Cardiac muscle cell (in vitro differentiated cells and primary cell): ENCODE results near the gene MORF4L1. TPM values are rescaled to one million over a fixed set of nuclear protein-coding genes. Genes with fewer than 3 reads are reported as not detected.
"Not testable (repeated sequence)": the region's sequence is repeated elsewhere in the genome, so short reads cannot be mapped to it uniquely, and the experiment has no call there.

Source experiments
- DNase-seq, 2 donors: peaks; one replicate each; pipeline versions ENCODE4 v3.0.0 to v3.0.0-alpha.2; 2010 to 2017; ENCODE audit warnings: low read depth in 1 of 2, low spot score in 1 of 2
- H3K27ac ChIP-seq: fragments of 200-600 bp; sonication (generic); 2 replicates; pipeline ENCODE4 v1.5.1; 2016
- H3K27me3 ChIP-seq: fragments of 200-600 bp; sonication (generic); 2 replicates; pipeline ENCODE4 v1.6.0; 2016; ENCODE audit warnings: control low read depth
- H3K36me3 ChIP-seq: fragments of 200-600 bp; sonication (generic); 2 replicates; pipeline ENCODE4 v1.5.1; 2016; ENCODE audit warnings: control low read depth
- H3K4me1 ChIP-seq: fragments of 200-600 bp; sonication (generic); 2 replicates; pipeline ENCODE4 v1.8.1; 2017; ENCODE audit warnings: low read depth, mild to moderate bottlenecking, mixed run types
- H3K4me3 ChIP-seq: fragments of 200-600 bp; sonication (generic); 2 replicates; pipeline ENCODE4 v1.5.1; 2016; ENCODE audit warnings: mild to moderate bottlenecking
- H3K9me3 ChIP-seq: fragments of 200-600 bp; sonication (generic); 2 replicates; pipeline ENCODE4 v1.5.1; 2017; ENCODE audit warnings: low read depth, mild to moderate bottlenecking, control low read depth
- polyA plus RNA-seq: library from polyadenylated mRNA; unstranded; fragments of >200 nt; fragmentation: Nextera tagmentation; extraction: Ambion mirVana; gene quantifications from 2 replicates; pipeline ENCODE4 v1.2.1, GENCODE V29; 2016
- total RNA-seq: library from RNA; depleted of rRNA; stranded (reverse); fragments of >200 nt; gene quantifications from 2 replicates; pipeline ENCODE4 v1.2.3, GENCODE V29; 2016
- TF ChIP-seq, protein P1 (sequence below): IDR thresholded peaks from 2 replicates; pipeline ENCODE4 v1.5.1; 2012; ENCODE audit warnings: low read depth, mild to moderate bottlenecking, low read length

MORF4L1 gene
- total and polyA plus RNA-seq, 2 experiments from 2014 or later = 625 to 760 TPM

DNA sequence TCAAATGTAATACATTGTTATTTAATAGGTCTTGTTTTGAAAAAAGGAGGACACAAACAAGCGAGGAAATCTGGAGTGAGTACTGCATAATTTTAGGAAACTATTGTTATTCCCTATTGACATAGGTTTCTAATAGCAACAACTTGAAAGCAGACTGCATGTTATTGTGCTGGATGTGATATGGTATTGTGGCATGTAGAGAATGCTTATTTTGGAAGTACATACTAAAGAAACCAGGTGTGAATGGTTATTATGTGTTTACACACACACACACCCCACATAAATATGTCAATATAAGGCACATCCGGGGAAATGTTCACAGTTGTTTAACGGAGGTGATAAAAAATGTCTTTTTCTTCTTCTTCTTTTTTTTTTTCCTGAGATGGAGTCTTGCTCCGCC, 5.9 kb upstream of the MORF4L1 start:
- TF ChIP-seq, protein P1, sequence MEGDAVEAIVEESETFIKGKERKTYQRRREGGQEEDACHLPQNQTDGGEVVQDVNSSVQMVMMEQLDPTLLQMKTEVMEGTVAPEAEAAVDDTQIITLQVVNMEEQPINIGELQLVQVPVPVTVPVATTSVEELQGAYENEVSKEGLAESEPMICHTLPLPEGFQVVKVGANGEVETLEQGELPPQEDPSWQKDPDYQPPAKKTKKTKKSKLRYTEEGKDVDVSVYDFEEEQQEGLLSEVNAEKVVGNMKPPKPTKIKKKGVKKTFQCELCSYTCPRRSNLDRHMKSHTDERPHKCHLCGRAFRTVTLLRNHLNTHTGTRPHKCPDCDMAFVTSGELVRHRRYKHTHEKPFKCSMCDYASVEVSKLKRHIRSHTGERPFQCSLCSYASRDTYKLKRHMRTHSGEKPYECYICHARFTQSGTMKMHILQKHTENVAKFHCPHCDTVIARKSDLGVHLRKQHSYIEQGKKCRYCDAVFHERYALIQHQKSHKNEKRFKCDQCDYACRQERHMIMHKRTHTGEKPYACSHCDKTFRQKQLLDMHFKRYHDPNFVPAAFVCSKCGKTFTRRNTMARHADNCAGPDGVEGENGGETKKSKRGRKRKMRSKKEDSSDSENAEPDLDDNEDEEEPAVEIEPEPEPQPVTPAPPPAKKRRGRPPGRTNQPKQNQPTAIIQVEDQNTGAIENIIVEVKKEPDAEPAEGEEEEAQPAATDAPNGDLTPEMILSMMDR = no peak
- Histone ChIP-seq H3K27me3 (no peaks in the 10 kb centered on the region), H3K27ac (no peak overlapping the region), H3K4me3 (no peak overlapping the region), H3K36me3 (no peaks in the 10 kb centered on the region), H3K4me1 (no peaks in the 10 kb centered on the region), H3K9me3 (no peaks in the 10 kb centered on the region)
- no peak for DNase-seq

DNA sequence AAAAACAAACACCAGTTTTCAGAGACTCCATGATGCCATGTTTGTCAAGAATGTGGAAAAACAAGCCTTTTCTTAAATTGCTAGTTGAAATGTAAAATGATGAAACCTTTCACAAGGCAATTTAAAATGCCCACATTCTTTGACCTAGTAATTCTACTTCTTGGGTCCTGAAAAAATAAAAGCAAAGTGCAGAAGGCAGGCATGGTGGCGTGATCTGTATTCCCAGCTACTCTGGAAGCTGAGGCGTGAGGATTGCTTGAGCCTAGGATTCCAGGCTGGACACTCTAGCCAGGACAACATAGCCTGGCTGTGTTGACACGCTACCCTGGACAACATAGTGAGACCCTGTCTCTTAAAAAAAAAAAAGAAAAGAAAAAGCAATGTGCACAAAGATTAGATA, 4.3 kb upstream of the MORF4L1 start:
- Histone ChIP-seq H3K9me3 (no peaks in the 10 kb centered on the region), H3K27me3 (no peaks in the 10 kb centered on the region), H3K4me3 (no peak overlapping the region), H3K4me1 (no peaks in the 10 kb centered on the region), H3K36me3 (no peaks in the 10 kb centered on the region), H3K27ac (no peak overlapping the region)
- no peak for DNase-seq
- TF ChIP-seq, protein P1 = no peak

DNA sequence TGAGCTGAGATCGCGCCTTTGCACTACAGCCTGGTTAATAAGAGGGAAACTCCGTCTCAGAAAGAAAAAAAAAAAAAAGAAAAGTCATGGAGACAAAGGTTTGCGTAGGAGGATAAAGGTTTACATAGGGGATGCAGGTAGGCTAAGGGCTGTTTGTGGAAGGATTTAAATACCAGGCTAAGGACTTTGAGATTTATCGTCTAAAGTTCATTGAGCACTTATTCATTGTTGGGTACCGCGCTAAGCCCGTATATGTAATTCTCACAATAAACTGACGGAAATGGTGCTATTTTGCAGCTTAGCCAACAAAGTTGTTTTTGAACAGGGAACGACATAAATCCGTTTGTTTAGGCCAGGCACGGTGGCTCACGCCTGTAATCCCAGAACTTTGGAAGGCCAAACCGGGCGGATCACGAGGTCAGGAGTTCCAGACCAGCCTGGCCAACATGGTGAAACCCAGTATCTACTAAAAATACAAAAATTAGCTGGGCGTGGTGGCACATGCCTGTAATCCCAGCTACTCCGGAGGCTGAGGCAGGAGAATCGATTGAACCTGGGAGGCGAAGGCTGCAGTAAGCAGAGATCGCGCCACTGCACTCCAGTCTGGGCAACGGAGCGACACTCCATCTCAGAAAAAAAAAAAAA, 1.1 kb upstream of the MORF4L1 start:
- Histone ChIP-seq H3K4me1 (peaks cover 10% of the 10 kb centered on the region), H3K27ac (peak overlapping the region; percentile 99)
- not testable (repeated sequence) for H3K36me3 ChIP-seq, H3K9me3 ChIP-seq, DNase-seq, H3K4me3 ChIP-seq, H3K27me3 ChIP-seq

DNA sequence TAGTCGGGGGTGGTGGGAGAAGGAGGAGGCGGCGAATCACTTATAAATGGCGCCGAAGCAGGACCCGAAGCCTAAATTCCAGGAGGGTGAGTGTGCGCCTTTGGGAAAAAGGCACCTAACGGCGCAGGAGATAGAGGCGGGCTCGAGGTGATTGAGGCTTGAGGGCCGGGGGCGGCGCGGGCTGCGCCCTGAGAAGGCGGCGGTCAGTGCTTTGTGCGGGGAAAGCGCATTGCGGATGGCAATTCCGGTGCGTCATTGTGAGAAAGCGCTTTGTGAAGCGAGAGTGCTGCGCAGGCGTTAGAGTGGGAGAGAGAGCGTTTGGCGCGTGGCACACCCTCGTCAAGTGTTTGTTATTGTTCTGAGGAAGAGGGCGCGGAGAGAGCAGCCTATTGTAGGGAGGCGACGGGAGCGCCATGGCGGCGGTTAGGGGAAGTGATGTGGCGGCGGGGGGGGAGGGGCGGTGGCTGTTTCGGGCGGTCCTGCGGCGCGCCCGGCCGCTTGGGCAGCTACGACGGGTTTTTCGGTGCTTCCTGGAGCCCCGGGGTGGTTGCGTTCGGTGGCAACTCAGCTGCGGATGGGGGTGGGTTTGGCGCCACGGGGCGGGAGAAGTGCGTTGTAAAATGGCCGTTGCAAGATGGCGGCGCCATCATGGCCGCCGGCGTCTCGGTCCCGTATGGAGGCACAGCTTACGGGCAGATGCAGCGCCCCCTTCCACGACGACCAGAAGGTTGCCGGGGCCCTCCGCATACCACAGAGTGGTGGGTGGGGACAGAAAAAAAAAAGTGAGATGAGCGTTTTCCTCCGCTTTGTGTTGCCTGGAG, 492 bp downstream of the MORF4L1 start:
- no peaks in the 10 kb centered on the region for H3K36me3 ChIP-seq
- peak overlapping the region; percentile 99 for H3K27ac ChIP-seq
- peaks cover 21% of the 10 kb centered on the region for H3K4me1 ChIP-seq
- peak overlapping the region; percentile 66 for H3K4me3 ChIP-seq
- TF ChIP-seq, protein P1 = peak; percentile 51
- no peaks in the 10 kb centered on the region for H3K9me3 ChIP-seq
- no peaks in the 10 kb centered on the region for H3K27me3 ChIP-seq
- DNase-seq = peak; percentile 93 to 94

DNA sequence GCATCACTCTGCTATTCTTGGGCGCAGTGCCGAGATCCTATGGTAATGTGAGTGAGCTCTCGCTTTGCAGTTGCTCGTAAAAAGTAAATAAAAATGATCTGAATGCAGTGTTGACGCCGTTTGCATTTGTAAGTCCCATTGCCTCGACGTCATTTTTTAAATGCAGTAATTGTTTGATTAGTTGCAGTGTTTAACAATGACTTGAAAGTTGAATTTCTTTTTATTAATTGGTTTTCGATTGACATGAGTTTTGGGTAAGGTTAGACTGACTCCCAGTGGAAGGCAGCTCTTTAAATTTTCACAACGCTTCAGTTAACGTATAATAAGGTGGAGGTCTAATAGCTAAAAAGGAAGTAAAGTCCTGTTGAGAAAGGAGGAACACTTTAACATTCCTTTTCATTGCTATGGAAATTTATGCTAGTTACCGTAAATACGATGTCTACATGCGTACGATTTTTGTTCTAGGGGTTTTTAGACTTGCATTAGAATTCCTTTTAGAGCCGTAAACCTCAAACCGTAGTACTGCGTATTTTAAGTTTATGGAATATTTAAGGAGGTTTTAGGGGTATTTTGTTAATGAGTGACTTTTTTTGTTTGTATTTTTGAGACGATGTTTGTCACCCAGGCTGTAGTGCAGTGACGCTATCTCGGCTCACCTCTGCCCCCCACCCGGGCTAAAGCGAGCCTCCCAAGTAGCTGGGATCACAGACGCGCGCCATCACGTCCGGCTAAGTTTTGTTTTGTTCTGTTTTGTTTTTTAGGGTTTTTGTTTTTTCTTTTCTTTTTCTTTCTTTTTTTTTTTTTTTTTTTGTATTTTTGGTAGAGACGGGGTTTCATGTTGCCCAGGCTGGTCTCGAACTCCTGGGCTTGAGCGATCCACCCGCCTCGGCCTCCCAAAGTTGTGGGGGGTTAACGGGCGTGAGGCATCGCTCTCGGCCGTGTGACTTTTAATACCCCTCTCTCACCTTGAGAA, 1.4 kb downstream of the MORF4L1 start:
- peak overlapping the region; percentile 66 for H3K4me3 ChIP-seq
- no peaks in the 10 kb centered on the region for H3K36me3 ChIP-seq
- H3K27ac ChIP-seq = peak overlapping the region; percentile 99
- DNase-seq = no peak
- no peaks in the 10 kb centered on the region for H3K9me3 ChIP-seq
- H3K4me1 ChIP-seq = peaks cover 26% of the 10 kb centered on the region
- H3K27me3 ChIP-seq = no peaks in the 10 kb centered on the region
- TF ChIP-seq, protein P1 = no peak
